H7 (cell line): ENCODE measurements around the gene TBC1D25. TPM values are rescaled to one million over a fixed set of nuclear protein-coding genes. Genes with fewer than 3 reads are reported as not detected.
A peak's percentile ranks its signal among the peaks of the same experiment; 100 is the strongest.
"Not testable (repeated sequence)": the region's sequence is repeated elsewhere in the genome, so short reads cannot be mapped to it uniquely, and the experiment has no call there.

Experiments
- DNase-seq: peaks from one replicate; pipeline ENCODE4 v3.0.0; 2012
- H3K27me3 ChIP-seq: 2 replicates; pipeline ENCODE4 v1.6.0; 2011; ENCODE audit warnings: mild to moderate bottlenecking, low read length; ENCODE audit not compliant: control insufficient read depth, insufficient read depth
- H3K36me3 ChIP-seq: replicated peaks from 2 replicates; pipeline ENCODE4 v1.5.1; 2011; ENCODE audit warnings: low read length; ENCODE audit not compliant: control insufficient read depth, insufficient read depth
- H3K4me3 ChIP-seq: 2 replicates; pipeline ENCODE4 v1.5.1; 2011; ENCODE audit warnings: low read depth, mild to moderate bottlenecking, control low read depth, low read length, moderate library complexity; ENCODE audit not compliant: insufficient read depth
- total RNA-seq: library from RNA; depleted of rRNA; stranded (reverse); fragments of >200 nt; shearing (Covaris generic); gene quantifications from 2 replicates; pipeline ENCODE4 v1.2.3, GENCODE V29; 2014

The TBC1D25 gene
- total RNA-seq, 1 experiment from 2014 or later, result 4.0 TPM

GRCh38 chrX:48509245-48509590 lies 30.3 kb upstream of the TBC1D25 start:
- peak overlapping the region; percentile 67 for H3K4me3 ChIP-seq
- no peaks in the 10 kb centered on the region for H3K36me3 ChIP-seq
- DNase-seq, result no peak
- no peaks in the 10 kb centered on the region; the same call in 1 of the 2 replicates for H3K27me3 ChIP-seq

GRCh38 chrX:48509619-48510018 lies 29.9 kb upstream of the TBC1D25 start:
- DNase-seq, result no peak
- Histone ChIP-seq H3K27me3 (no peaks in the 10 kb centered on the region; the same call in 1 of the 2 replicates), H3K4me3 (peak overlapping the region; percentile 67), H3K36me3 (no peaks in the 10 kb centered on the region)

- no peaks in the 10 kb centered on the region for H3K36me3 ChIP-seq
- H3K27me3 ChIP-seq, result no peaks in the 10 kb centered on the region; the same call in 1 of the 2 replicates
- DNase-seq, result peak; percentile 63
- H3K4me3 ChIP-seq, result no peak overlapping the region
Observed at GRCh38 chrX:48511560-48511959, 28.0 kb upstream of the TBC1D25 start.

GRCh38 chrX:48512371-48512935 lies 27.1 kb upstream of the TBC1D25 start:
- Histone ChIP-seq H3K27me3 (no peaks in the 10 kb centered on the region; the same call in 1 of the 2 replicates), H3K36me3 (no peaks in the 10 kb centered on the region), H3K4me3 (no peak overlapping the region)
- no peak for DNase-seq

GRCh38 chrX:48513670-48514069 lies 25.8 kb upstream of the TBC1D25 start:
- no peaks in the 10 kb centered on the region for H3K36me3 ChIP-seq
- no peak overlapping the region for H3K4me3 ChIP-seq
- H3K27me3 ChIP-seq, result no peaks in the 10 kb centered on the region; the same call in 1 of the 2 replicates
- no peak for DNase-seq

GRCh38 chrX:48514126-48514806 lies 25.2 kb upstream of the TBC1D25 start:
- no peaks in the 10 kb centered on the region for H3K36me3 ChIP-seq
- H3K4me3 ChIP-seq, result no peak overlapping the region
- DNase-seq, result no peak
- no peaks in the 10 kb centered on the region; the same call in 1 of the 2 replicates for H3K27me3 ChIP-seq

GRCh38 chrX:48514868-48515460 lies 24.6 kb upstream of the TBC1D25 start:
- DNase-seq, result no peak
- Histone ChIP-seq H3K36me3 (no peaks in the 10 kb centered on the region), H3K27me3 (no peaks in the 10 kb centered on the region), H3K4me3 (no peak overlapping the region)

GRCh38 chrX:48515842-48516241 lies 23.7 kb upstream of the TBC1D25 start:
- DNase-seq, result no peak
- Histone ChIP-seq H3K4me3 (no peak overlapping the region), H3K27me3 (no peaks in the 10 kb centered on the region), H3K36me3 (no peaks in the 10 kb centered on the region)

GRCh38 chrX:48516285-48516684 lies 23.2 kb upstream of the TBC1D25 start:
- no peak overlapping the region for H3K4me3 ChIP-seq
- DNase-seq, result no peak

GRCh38 chrX:48516987-48517386 lies 22.5 kb upstream of the TBC1D25 start:
- Histone ChIP-seq H3K36me3 (no peaks in the 10 kb centered on the region), H3K4me3 (no peak overlapping the region), H3K27me3 (no peaks in the 10 kb centered on the region)
- DNase-seq, result no peak

More at GRCh38 chrX:48516285-48516684, 23.2 kb upstream of the TBC1D25 start:
- Histone ChIP-seq H3K27me3 (no peaks in the 10 kb centered on the region), H3K36me3 (no peaks in the 10 kb centered on the region)

- not testable (repeated sequence) for DNase-seq
Observed at GRCh38 chrX:48519481-48519880, 20.0 kb upstream of the TBC1D25 start.

GRCh38 chrX:48520455-48520854 lies 19.1 kb upstream of the TBC1D25 start:
- H3K36me3 ChIP-seq, result peaks cover 3% of the 10 kb centered on the region

More at GRCh38 chrX:48519481-48519880, 20.0 kb upstream of the TBC1D25 start:
- H3K36me3 ChIP-seq, H3K4me3 ChIP-seq, H3K27me3 ChIP-seq: not testable (repeated sequence)

GRCh38 chrX:48520976-48521352 lies 18.6 kb upstream of the TBC1D25 start:
- H3K36me3 ChIP-seq, result peaks cover 3% of the 10 kb centered on the region
- H3K27me3 ChIP-seq, result no peaks in the 10 kb centered on the region
- peak; percentile 65 for DNase-seq
- H3K4me3 ChIP-seq, result peak overlapping the region; percentile 54

More at GRCh38 chrX:48520455-48520854, 19.1 kb upstream of the TBC1D25 start:
- no peaks in the 10 kb centered on the region for H3K27me3 ChIP-seq
- DNase-seq, result no peak
- H3K4me3 ChIP-seq, result no peak overlapping the region

GRCh38 chrX:48521353-48522243 lies 17.9 kb upstream of the TBC1D25 start, which contains the start of gene EBP:
Gene EBP (plus strand): TSS chrX:48521808. CDS start chrX:48523772, 1,964 bp downstream.
- DNase-seq, result peak; percentile 91
- Histone ChIP-seq H3K4me3 (peak within 1 kb of the TSS; percentile 54), H3K27me3 (no peaks in the 10 kb centered on the region), H3K36me3 (peaks cover 5% of the 10 kb centered on the region)
